GM12878 (cell line): ENCODE measurements around the gene ATXN7L1. TPM values are rescaled to one million over a fixed set of nuclear protein-coding genes. Genes with fewer than 3 reads are reported as not detected.

Experiments used
- ATAC-seq: fragments of 200-7000 bp; cut with Tn5 transposase; 3 replicates; pipeline ENCODE4 v1.9.1; 2020; ENCODE audit warnings: mild to moderate bottlenecking, moderate library complexity
- BruUV-seq: library from RNA; stranded (reverse); fragments of 400-500 nt; replicated peaks from 2 replicates; lab custom pipeline; 2021; lab: Mats Ljungman, UMichigan
- CTCF ChIA-PET: fragments of 300-600 bp; sonication (Branson Sonifier 250); formaldehyde crosslinking; extraction: SDS; loops from one replicate; lab custom pipeline; 2021; ENCODE audit warnings: inconsistent platforms; lab: Yijun Ruan, JAX
- POLR2A ChIA-PET: fragments of 350-600 bp; formaldehyde crosslinking; extraction: SDS; loops from one replicate; lab custom pipeline; 2021; ENCODE audit warnings: inconsistent platforms; lab: Charles Lee
- RAD21 ChIA-PET: fragments of 300-600 bp; sonication (Branson Sonifier 250); formaldehyde crosslinking; loops from one replicate; lab custom pipeline; 2023; ENCODE audit warnings: antibody characterized with exemption; ENCODE audit not compliant: unreplicated experiment; lab: Charles Lee
- SMC1A ChIA-PET: fragments of 300-600 bp; sonication (Branson Sonifier 250); formaldehyde crosslinking; loops from one replicate; lab custom pipeline; 2023; ENCODE audit not compliant: unreplicated experiment, uncharacterized antibody; lab: Charles Lee
- DNase-seq: peaks from one replicate; pipeline ENCODE4 v3.0.0-alpha.2; 2011; ENCODE audit warnings: low read depth, low spot score
- FAIRE-seq: peaks from 3 replicates; lab custom pipeline; 2011; peaks lifted over from hg19 to GRCh38; lab: Jason Lieb, UNC
- H2AFZ ChIP-seq: 2 replicates; pipeline ENCODE4 v1.6.0; 2011; ENCODE audit warnings: low read depth, low read length, control low read depth; ENCODE audit not compliant: control insufficient read depth
- H3K27ac ChIP-seq: 2 replicates; pipeline ENCODE4 v1.5.1; 2011; ENCODE audit warnings: control low read depth; ENCODE audit not compliant: control insufficient read depth, insufficient read depth
- H3K27me3 ChIP-seq, 2 experiments: replicated peaks in 1 of 2; 2 replicates each; pipeline versions ENCODE4 v1.6.0 to v1.6.1; 2011; ENCODE audit warnings: low read length in 1 of 2; ENCODE audit not compliant: control insufficient read depth in 2 of 2, insufficient read depth in 2 of 2
- H3K36me3 ChIP-seq, 2 experiments: 2 replicates each; pipeline ENCODE4 v1.5.1; 2011; ENCODE audit warnings: low read length in 1 of 2; ENCODE audit not compliant: control insufficient read depth in 2 of 2, insufficient read depth in 2 of 2
- H3K4me1 ChIP-seq: 2 replicates; pipeline ENCODE4 v1.6.1; 2011; ENCODE audit warnings: mild to moderate bottlenecking, low read length, moderate library complexity, mixed read lengths; ENCODE audit not compliant: control insufficient read depth, insufficient read depth
- H3K4me2 ChIP-seq: 2 replicates; pipeline ENCODE4 v1.6.0; 2011; ENCODE audit warnings: control low read depth; ENCODE audit not compliant: control insufficient read depth, insufficient read depth
- H3K4me3 ChIP-seq: fragments of 200-600 bp; sonication (generic); 2 replicates; pipeline ENCODE4 v1.5.1; 2016
- H3K79me2 ChIP-seq: 2 replicates; pipeline ENCODE4 v1.6.0; 2011; ENCODE audit warnings: low read length; ENCODE audit not compliant: control insufficient read depth, insufficient read depth
- H3K9ac ChIP-seq: 2 replicates; pipeline ENCODE4 v1.8.0; 2011; ENCODE audit warnings: low read length, control low read depth, mixed read lengths; ENCODE audit not compliant: control insufficient read depth, insufficient read depth
- H3K9me3 ChIP-seq: replicated peaks from 3 replicates; pipeline ENCODE4 v1.5.1; 2011; ENCODE audit warnings: mild to moderate bottlenecking, low read length; ENCODE audit not compliant: control insufficient read depth, insufficient read depth
- H4K20me1 ChIP-seq: 2 replicates; pipeline ENCODE4 v1.6.0; 2011; ENCODE audit not compliant: control insufficient read depth, insufficient read depth
- BCLAF1 ChIP-seq: fragments of 450-650 bp; IDR thresholded peaks from 2 replicates; pipeline ENCODE4 v1.6.1; 2017; ENCODE audit warnings: antibody characterized with exemption, mild to moderate bottlenecking, moderate library complexity
- BRCA1 ChIP-seq: IDR thresholded peaks from 2 replicates; pipeline ENCODE4 v1.6.1; 2011; ENCODE audit warnings: low read depth, low read length, improper control_type of control experiment
- CBFB ChIP-seq: IDR thresholded peaks from 2 replicates; pipeline ENCODE4 v1.6.1; 2016; ENCODE audit warnings: antibody characterized with exemption, low read depth
- CEBPZ ChIP-seq: fragments of 150-350 bp; IDR thresholded peaks from 2 replicates; pipeline ENCODE4 v1.6.1; 2016; ENCODE audit warnings: low read depth, low read length
- CTCF ChIP-seq, 3 experiments: IDR thresholded peaks in 2 of 3; conservative IDR thresholded peaks in 1 of 3; 2 replicates each; pipeline ENCODE4 v1.5.1; 2011; ENCODE audit warnings: low read depth in 3 of 3, low read length in 3 of 3, mild to moderate bottlenecking in 3 of 3, control low read depth in 2 of 3, moderate library complexity in 2 of 3, inconsistent platforms in 1 of 3, mixed read lengths in 1 of 3; ENCODE audit not compliant: control insufficient read depth in 2 of 3, insufficient read depth in 1 of 3; ENCODE audit errors: extremely low read depth in 1 of 3
- EED ChIP-seq: sonication (generic); IDR thresholded peaks from 2 replicates; pipeline ENCODE4 v1.6.1; 2016; ENCODE audit warnings: antibody characterized with exemption, low read depth
- FOS ChIP-seq: IDR thresholded peaks from 3 replicates; pipeline ENCODE4 v1.6.1; 2011; ENCODE audit warnings: borderline replicate concordance; ENCODE audit not compliant: insufficient read length; ENCODE audit errors: extremely low read depth
- HCFC1 ChIP-seq: fragments of 150-350 bp; IDR thresholded peaks from 2 replicates; pipeline ENCODE4 v1.6.1; 2014; ENCODE audit warnings: low read length
- HDGF ChIP-seq: fragments of 450-650 bp; IDR thresholded peaks from 2 replicates; pipeline ENCODE4 v1.6.1; 2016; ENCODE audit warnings: antibody characterized with exemption
- NFYA ChIP-seq: IDR thresholded peaks from 2 replicates; pipeline ENCODE4 v1.6.1; 2011; ENCODE audit warnings: low read depth, mild to moderate bottlenecking, low read length, improper control_type of control experiment, borderline replicate concordance
- PKNOX1 ChIP-seq: fragments of 450-650 bp; IDR thresholded peaks from 2 replicates; pipeline ENCODE4 v1.6.1; 2016; ENCODE audit warnings: mild to moderate bottlenecking
- SMAD5 ChIP-seq: IDR thresholded peaks from 2 replicates; pipeline ENCODE4 v1.6.1; 2016; ENCODE audit warnings: antibody characterized with exemption, low read depth
- SUPT20H ChIP-seq: IDR thresholded peaks from 2 replicates; pipeline ENCODE4 v1.6.1; 2011; ENCODE audit warnings: low read depth, mild to moderate bottlenecking, low read length, moderate library complexity, borderline replicate concordance; ENCODE audit not compliant: control insufficient read depth
- WGBS: methylation state at CpG from one replicate; pipeline ENCODE4 v1.1.6; 2016; ENCODE audit warnings: low lambda C conversion rate; ENCODE audit not compliant: insufficient replicate concordance, insufficient coverage; ENCODE audit errors: missing lambda C conversion rate; 5-methylcytosine and 5-hydroxymethylcytosine counted together
- in situ Hi-C: fragments of 300-500 bp; cut with MboI; formaldehyde crosslinking; loops from 9 replicates; pipeline ENCODE4 v1.14.3; 2018; ENCODE audit warnings: mixed read lengths
- intact Hi-C: fragments of 100-400 bp; cut with micrococcal nuclease; formaldehyde crosslinking; loops from one replicate; pipeline ENCODE4 v1.14.2; 2022; ENCODE audit not compliant: unreplicated experiment
- polyA plus RNA-seq, 11 experiments: library from polyadenylated mRNA; depleted of rRNA in 4 of 11; unstranded in 6 of 11; stranded (reverse) in 5 of 11; fragments of >200 nt; fragmentation: Nextera tagmentation in 4 of 11; fragmentation: Illumina TruSeq in 1 of 11; extraction: Ambion mirVana in 4 of 11; extraction: Trizol in 1 of 11; gene quantifications; 1 replicate in 1 of 11; 2 replicates in 10 of 11; pipeline versions ENCODE4 v1.2.1 to v1.2.3, GENCODE V29; 2011 to 2016; ENCODE audit warnings: inconsistent platforms in 2 of 11, missing spikeins in 2 of 11, low read depth in 1 of 11
- total RNA-seq, 4 experiments: library from RNA; depleted of rRNA in 3 of 4; stranded (reverse); fragments of >200 nt in 3 of 4; fragmentation: Illumina TruSeq in 1 of 4; extraction: Trizol in 1 of 4; gene quantifications; 2 replicates each; pipeline versions ENCODE4 v1.2.1 to v1.2.3, GENCODE V29; 2013 to 2021

Gene ATXN7L1
- total and polyA plus RNA-seq, 10 of the 15 experiments (the other 5 are each of a cell fraction or from before 2014, with no cell fraction given): 0.40 to 2.9 (median 1.2) TPM

DNA sequence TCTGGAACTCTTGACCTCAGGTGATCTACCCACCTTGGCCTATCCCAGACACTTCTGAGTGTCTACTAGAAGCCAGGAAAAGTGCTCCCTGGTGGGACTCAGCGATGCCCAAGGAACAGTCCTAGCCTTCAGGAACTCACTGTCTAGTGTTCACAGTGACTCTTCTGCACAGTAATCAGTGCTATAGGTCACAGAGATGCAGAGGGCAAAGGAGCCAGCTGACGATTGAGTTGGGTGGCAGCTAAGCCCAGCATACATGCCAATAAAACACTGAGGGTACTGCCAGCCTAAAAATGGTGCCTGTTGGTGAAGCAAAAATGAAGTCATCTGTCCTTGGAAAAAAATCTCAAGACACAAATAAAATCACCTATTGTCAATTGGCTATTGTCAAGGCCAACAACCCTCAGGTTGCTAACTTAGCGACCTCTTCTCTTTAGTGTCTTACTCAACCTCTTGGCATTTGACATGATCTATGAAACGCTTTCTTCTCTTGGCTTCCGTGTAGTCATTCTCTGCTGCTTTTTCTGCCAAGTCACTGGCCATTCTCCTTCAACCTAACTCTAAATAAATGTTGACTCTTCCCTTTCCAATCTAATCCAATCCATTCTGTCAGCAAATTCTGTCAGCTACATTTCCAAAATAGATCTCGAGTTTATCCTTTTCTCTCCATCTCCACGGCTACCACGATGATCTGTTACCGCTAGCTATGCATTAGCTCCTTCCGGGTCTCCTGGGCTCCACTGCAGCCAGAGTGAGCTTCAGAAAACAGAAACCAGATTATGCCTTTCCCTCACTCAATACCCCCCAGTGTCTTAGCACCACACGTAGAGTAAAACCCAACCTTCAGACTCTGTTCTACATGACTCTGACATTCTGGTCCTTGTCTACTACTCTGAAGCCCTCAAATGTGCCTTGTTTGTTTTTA, 99.2 kb downstream of the ATXN7L1 start:
- ChIA-PET CTCF (interaction anchor here (0.5 to 0.7 kb wide), 2 partner anchors 15 to 136 kb away, joined by 3 read pairs; no protein-coding TSS in a partner anchor), RAD21 (no interaction called here), POLR2A (no interaction called here), SMC1A (interaction anchor here (0.8 to 1.1 kb wide), 2 partner anchors 9 to 16 kb away, joined by 3 to 4 read pairs; no protein-coding TSS in a partner anchor)
- FAIRE-seq (no peak), ATAC-seq (no peak), DNase-seq (no peak)
- no peak overlapping the region for H2AFZ ChIP-seq
- H3K9ac ChIP-seq: no peak overlapping the region
- no peaks in the 10 kb centered on the region for H3K36me3 ChIP-seq
- no peak overlapping the region for H3K4me2 ChIP-seq
- H4K20me1 ChIP-seq: no peaks in the 10 kb centered on the region
- intact Hi-C loops: no loop called here
- in situ Hi-C loops: no loop called here
- no peaks in the 10 kb centered on the region for H3K79me2 ChIP-seq
- no peaks in the 10 kb centered on the region for H3K9me3 ChIP-seq
- peaks cover 0 to 4% of the 10 kb centered on the region in 2 experiments; a peak in 1 of 4 replicates for H3K27me3 ChIP-seq
- H3K4me3 ChIP-seq: no peak overlapping the region
- no peak overlapping the region for H3K27ac ChIP-seq
- WGBS: 62% methylated on average over 11 of the region's 11 CpGs
- no peaks in the 10 kb centered on the region for H3K4me1 ChIP-seq
- no TSS peak for BruUV-seq
- TF ChIP-seq SUPT20H: no peak
- TF ChIP-seq HDGF: no peak
- no peak for TF ChIP-seq CBFB
- no peak for TF ChIP-seq CTCF (IDR thresholded peaks at IDR 0.05 in 2 of 3, conservative IDR thresholded peaks at IDR 0.05 in 1 of 3; ENCODE audit: control insufficient read depth in 2 of 3, extremely low read depth in 1 of 3, insufficient read depth in 1 of 3, low read depth in 3 of 3, low read length in 3 of 3)
- no peak for TF ChIP-seq NFYA
- no peak for TF ChIP-seq PKNOX1
- TF ChIP-seq BCLAF1: no peak
- TF ChIP-seq SMAD5: no peak
- TF ChIP-seq HCFC1: no peak
- TF ChIP-seq BRCA1: no peak
- TF ChIP-seq EED: no peak
- TF ChIP-seq CEBPZ: no peak
- no peak for TF ChIP-seq FOS
